NCI-H82 (cell line): Measurements from ENCODE around the gene BEAN1.
"Not testable (repeated sequence)": the region's sequence is repeated elsewhere in the genome, so short reads cannot be mapped to it uniquely, and the experiment has no call there.

Experiments
- DNase-seq: peaks from one replicate; lab custom pipeline; 2025; lab: John Stamatoyannopoulos, UW

The BEAN1 gene

DNA sequence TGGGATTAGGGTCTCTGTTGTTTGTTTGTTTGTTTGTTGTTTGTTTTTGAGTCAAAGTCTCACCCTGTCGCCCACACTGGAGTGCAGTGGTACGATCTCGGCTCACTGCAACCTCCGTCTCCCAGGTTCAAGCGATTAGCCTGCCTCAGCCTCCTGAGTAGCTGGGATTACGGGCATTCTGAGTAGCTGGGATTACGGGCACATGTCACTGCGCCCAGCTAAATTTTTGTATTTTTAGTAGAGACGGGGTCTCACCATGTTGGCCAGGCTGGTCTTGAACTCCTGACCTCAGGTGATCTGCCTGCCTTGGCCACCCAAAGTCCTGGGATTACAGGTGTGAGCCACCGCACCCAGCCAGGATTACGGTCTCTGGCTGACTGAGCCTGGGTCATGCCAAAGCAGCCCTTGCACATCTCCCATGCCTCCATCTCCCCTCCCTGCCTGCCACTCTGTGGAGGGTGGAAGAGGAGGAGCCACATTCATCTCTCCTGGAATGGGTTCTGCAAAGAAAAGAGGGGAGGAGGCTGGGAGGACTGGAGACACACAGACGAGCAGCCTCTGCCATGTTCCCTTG lies 59.2 kb downstream of the BEAN1 start:
- no peak for DNase-seq

DNA sequence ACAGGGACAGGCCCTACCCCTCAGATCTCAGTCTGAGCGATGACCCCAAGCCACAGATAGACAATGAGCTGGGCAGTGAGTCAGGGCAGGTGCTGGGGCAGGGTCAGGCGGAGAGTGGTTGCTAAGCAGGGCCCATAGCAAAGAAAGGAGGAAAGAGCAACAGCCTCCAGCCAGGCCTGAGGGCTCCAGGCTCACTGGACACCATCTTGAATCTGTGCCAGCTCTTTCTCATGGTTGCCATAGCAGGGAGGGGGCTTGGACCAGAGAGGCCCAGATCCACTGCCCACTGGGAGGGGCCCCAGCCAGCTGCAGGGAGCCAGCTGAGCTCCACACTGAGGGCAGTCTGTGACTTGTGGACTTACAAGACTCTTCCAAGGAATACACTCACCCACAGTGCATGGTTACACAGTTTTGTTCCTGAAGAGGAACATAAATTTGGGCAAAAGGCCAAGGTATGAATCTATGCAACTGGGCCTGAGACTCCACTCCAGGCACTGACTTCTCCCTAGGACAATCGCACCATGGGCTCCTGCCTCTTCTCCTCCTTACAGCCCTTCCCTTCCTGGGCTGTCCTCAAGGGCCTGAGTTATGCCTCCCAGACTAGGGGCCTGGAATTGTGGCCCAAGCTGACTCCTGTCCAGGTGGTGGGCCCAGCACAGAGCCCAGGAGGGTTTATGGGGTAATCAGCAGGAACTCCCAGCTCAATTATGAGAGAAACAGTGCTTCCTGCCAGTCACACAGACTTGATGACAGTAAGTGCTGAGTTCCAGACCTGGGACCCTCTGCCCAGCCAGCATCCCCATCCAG lies 59.9 kb downstream of the BEAN1 start:
- DNase-seq: no peak

DNA sequence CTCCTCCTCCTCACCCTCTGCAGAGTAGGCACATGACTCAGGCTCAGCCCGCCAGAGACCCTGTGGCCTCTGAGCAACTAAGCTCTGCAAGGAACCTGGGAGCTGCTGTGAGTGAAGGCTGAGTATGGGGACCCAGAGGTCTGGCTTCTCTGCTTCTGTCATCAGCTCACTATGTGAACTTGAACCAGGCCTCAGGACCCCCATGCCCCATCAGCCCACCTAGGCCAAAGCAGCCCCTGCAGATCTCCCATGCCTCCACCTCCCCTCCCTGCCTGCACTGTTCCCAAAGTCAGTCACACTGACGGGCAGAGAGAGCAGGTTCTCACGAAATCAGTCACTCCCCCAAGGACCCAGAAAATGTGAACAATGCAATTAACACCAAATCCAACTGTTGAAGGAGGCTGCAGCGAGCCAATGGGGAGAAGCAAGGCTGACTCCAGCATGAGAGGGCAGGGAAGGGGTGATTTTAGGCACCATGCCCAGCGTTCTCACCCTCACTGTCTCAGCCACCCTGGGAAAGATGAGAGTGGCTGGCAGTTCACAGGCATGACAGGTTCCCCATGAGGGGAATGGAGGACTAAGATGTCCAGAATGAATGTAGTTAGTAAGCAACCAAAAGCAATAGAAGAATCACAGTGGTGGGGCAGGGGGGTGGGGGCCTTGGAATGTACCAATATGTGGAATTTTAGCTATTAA lies 60.6 kb downstream of the BEAN1 start:
- DNase-seq: no peak

DNA sequence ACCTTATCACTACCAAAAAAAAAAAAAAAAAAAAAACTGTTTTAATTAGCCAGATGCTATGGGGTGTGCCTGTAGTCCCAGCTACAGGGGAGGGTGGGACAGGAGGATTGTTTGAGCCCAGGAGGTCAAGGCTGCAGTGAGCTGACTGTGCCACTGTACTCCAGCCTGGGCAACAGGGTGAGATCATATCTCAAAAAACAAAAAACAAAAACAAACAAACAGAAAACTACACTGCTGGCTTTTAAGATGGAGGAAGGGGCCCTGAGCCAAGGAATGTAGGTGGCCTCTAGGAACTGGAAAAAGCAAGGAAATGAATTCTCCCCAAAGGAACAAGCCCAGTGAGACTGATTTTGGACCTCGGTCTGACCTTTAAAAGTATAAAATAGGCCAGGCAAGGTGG lies 61.4 kb downstream of the BEAN1 start:
- DNase-seq: no peak

DNA sequence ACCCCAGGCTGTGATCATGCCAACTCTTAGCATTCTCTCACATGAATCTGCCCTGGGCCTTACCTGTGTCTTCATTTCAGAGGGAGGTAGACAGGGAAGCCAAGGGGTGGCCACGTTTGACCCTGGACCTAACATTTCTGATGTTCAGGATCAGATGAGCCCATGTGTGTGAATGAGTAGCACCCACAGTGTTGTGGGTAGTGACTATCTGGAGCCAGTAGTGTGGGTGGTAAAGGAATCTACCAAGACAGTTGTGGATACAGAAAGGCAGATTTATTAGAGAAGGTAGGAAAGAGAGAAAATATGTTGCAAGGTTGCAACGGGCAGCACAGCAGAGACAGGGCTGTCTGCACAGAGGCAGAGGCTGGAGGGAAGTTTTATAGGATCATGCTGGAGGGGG lies 62.3 kb downstream of the BEAN1 start:
- DNase-seq: no peak

- DNase-seq: no peak
Observed at GRCh38 chr16:66489818-66490217, 62.7 kb downstream of the BEAN1 start.

GRCh38 chr16:66490774-66491715 lies 64.0 kb downstream of the BEAN1 start:
- DNase-seq: no peak

GRCh38 chr16:66491716-66492064 lies 64.6 kb downstream of the BEAN1 start:
- DNase-seq: no peak

GRCh38 chr16:66493490-66494401 lies 66.7 kb downstream of the BEAN1 start:
- no peak for DNase-seq

DNA sequence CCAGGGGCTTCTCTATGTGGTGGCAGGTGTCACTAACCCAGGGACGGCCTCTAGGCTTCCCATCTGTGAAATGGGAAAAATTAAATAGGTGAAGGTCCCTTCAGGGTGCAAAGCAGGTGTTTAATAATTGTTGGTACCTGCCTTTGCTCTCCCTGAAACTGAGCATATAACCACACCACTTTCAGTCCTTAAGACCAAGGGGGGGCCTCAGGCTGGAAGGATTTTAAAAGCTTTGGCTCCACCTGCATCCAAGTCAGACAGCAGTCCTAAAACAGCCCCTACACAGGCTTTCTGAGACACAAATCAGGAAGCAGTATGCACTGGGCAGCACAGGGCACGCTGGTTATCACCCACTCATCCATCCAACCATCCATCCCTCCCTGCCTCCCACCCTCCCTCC lies 67.8 kb downstream of the BEAN1 start:
- no peak for DNase-seq

- no peak for DNase-seq
Observed at GRCh38 chr16:66495440-66495839, 68.3 kb downstream of the BEAN1 start.

DNA sequence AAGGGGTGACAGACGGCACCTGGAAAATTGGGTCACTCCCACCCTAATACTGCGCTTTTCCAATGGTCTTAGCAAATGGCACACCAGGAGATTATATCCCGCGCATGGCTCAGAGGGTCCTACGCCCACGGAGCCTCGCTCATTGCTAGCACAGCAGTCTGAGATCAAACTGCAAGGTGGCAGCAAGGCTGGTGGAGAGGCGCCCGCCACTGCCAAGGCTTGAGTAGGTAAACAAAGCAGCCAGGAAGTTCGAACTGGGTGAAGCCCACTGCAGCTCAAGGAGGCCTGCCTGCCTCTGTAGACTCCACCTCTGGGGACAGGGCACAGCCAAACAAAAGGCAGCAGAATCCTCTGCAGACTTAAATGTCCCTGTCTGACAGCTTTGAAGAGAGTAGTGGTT lies 69.1 kb downstream of the BEAN1 start:
- DNase-seq: not testable (repeated sequence)

GRCh38 chr16:66497921-66498320 lies 70.8 kb downstream of the BEAN1 start:
- DNase-seq: not testable (repeated sequence)

- DNase-seq: not testable (repeated sequence)
Observed at GRCh38 chr16:66501563-66501962, 74.5 kb downstream of the BEAN1 start.

DNA sequence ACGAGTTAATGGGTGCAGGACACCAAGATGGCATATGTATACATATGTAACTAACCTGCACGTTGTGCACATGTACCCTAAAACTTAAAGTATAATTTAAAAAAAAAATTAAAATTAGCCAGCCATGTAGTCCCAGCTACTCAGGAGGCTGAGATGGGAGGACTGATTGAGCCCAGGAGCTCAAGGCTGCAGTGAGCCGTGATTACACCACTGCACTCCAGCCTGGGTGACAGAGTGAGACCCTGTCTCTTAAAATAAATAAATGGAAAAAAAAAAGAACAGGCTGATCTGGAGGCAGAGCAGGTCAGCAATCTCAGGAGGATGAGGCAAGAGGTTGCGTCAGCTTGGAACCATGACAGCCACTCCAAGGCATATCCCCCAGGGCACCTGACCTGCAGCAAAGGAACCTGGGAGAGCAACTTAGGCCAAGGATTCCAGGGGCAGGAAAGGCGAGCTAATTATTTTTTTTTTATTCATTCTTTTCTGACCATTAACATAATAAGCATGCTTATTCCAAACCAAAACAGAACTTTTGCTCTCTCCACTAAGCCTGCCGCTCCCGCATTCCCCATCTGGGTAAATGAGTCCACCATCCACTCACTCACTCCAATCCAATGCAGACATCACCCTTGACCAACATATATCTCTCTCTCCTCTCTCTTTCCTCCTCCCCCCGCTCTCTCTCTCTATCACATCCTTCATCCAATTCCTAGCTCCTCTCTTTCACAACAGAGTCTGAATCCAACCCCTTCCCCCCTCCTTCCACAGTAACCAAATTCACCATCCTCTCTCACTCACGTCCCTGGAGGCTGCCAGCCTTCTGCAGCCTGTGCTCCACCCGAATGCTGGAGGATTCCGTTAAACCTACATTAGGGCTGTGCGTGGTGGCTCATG lies 75.2 kb downstream of the BEAN1 start:
- no peak for DNase-seq

DNA sequence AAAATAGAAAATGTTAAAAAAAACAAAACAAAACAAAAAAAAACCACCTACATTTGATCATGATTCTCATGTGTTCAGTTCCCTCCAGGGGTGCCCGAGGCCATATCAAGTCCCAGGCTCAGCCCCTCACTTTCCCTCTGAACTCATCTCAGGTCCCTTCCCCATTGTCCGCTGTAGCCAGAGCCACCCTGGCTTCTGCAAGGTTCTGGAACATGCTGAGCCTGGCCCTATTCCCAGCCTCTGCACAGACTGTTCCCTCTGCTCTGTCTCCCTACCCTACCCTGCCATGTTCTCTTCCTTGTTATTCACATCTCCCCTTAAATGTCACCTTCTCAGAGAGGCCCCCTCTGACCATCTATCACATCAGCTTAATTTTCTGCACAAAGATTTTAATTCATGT lies 75.9 kb downstream of the BEAN1 start:
- no peak for DNase-seq

- DNase-seq: no peak
Observed at GRCh38 chr16:66503612-66504011, 76.5 kb downstream of the BEAN1 start.

DNA sequence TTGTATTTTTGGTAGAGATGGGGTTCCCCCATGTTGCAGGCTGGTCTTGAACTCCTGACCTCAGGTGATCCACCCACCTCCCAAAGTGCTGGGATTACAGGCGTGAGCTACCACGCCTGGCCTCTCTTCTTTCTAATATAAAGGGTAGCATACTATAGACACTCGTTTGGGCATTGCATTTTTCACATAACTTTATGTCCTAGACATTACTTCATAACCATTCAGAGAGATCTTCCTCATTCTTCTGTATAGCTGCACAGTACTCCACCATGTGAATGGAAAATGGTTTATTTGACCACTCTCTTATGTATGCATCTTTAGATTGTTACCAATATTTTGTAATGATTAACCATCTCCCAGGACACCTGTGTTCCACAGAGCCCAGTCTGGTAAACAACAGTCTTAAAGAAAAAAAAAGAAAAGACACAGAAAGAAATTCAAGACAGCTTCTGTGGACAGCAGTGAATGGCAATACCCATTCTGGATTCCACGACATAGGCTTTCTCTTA lies 80.7 kb downstream of the BEAN1 start:
- no peak for DNase-seq

GRCh38 chr16:66508248-66508913 lies 81.3 kb downstream of the BEAN1 start:
- no peak for DNase-seq
